ENCODE results near the gene SEMA3F.

SEMA3F gene

GRCh38 chr3:50174517-50174895 is 19.4 kb downstream of the SEMA3F start:
- no peak for DNase-seq (ENCODE audit: low read depth)
- TF ChIP-seq CTCF (IDR thresholded peaks at IDR 0.05; ENCODE audit: insufficient read depth, low read depth, low read length, missing control alignments): no peak
- H3K4me3 ChIP-seq (ENCODE audit: low read length): no peak overlapping the region

- H3K4me3 ChIP-seq (ENCODE audit: low read length): no peak overlapping the region
- DNase-seq (ENCODE audit: low read depth): no peak
- no peak for TF ChIP-seq CTCF (IDR thresholded peaks at IDR 0.05; ENCODE audit: insufficient read depth, low read depth, low read length, missing control alignments)
Measured at GRCh38 chr3:50174947-50175524, 19.9 kb downstream of the SEMA3F start.

GRCh38 chr3:50177346-50177745 is 22.2 kb downstream of the SEMA3F start:
- no peak for TF ChIP-seq CTCF (IDR thresholded peaks at IDR 0.05; ENCODE audit: insufficient read depth, low read depth, low read length, missing control alignments)
- H3K4me3 ChIP-seq (ENCODE audit: low read length): no peak overlapping the region
- DNase-seq (ENCODE audit: low read depth): no peak

- TF ChIP-seq CTCF (IDR thresholded peaks at IDR 0.05; ENCODE audit: insufficient read depth, low read depth, low read length, missing control alignments): no peak
- no peak for DNase-seq (ENCODE audit: low read depth)
- no peak overlapping the region for H3K4me3 ChIP-seq (ENCODE audit: low read length)
Measured at GRCh38 chr3:50179710-50180109, 24.6 kb downstream of the SEMA3F start.

GRCh38 chr3:50181985-50182384 is 26.9 kb downstream of the SEMA3F start:
- TF ChIP-seq CTCF (IDR thresholded peaks at IDR 0.05; ENCODE audit: insufficient read depth, low read depth, low read length, missing control alignments): no peak
- DNase-seq (ENCODE audit: low read depth): no peak
- H3K4me3 ChIP-seq (ENCODE audit: low read length): no peak overlapping the region

- no peak overlapping the region for H3K4me3 ChIP-seq (ENCODE audit: low read length)
- TF ChIP-seq CTCF (IDR thresholded peaks at IDR 0.05; ENCODE audit: insufficient read depth, low read depth, low read length, missing control alignments): no peak
Measured at GRCh38 chr3:50182533-50183099, 27.5 kb downstream of the SEMA3F start.

GRCh38 chr3:50183755-50184154 is 28.6 kb downstream of the SEMA3F start:
- no peak overlapping the region for H3K4me3 ChIP-seq (ENCODE audit: low read length)
- no peak for DNase-seq (ENCODE audit: low read depth)
- no peak for TF ChIP-seq CTCF (IDR thresholded peaks at IDR 0.05; ENCODE audit: insufficient read depth, low read depth, low read length, missing control alignments)

More at GRCh38 chr3:50182533-50183099, 27.5 kb downstream of the SEMA3F start:
- DNase-seq (ENCODE audit: low read depth): no peak

Measured in epithelial cell of esophagus (primary cell).